DMS114 treated with DMSO at 0.1 percent for 48 hours (cell line): ENCODE results near the gene BAAT.

Experiments
- DNase-seq: peaks from one replicate; lab custom pipeline; 2025; ENCODE audit not compliant: unreplicated experiment; lab: John Stamatoyannopoulos, UW

BAAT gene

GRCh38 chr9:101324245-101324804, 60.5 kb downstream of the BAAT start:
- DNase-seq = no peak

GRCh38 chr9:101323129-101323528, 61.7 kb downstream of the BAAT start:
- DNase-seq = no peak

GRCh38 chr9:101317735-101318134, 67.1 kb downstream of the BAAT start:
- DNase-seq = no peak

GRCh38 chr9:101315112-101315450, 69.7 kb downstream of the BAAT start:
- no peak for DNase-seq

GRCh38 chr9:101312661-101313060, 72.1 kb downstream of the BAAT start:
- DNase-seq = no peak

GRCh38 chr9:101311758-101312420, 72.9 kb downstream of the BAAT start:
- DNase-seq = peak; percentile 73

GRCh38 chr9:101311191-101311590, 73.6 kb downstream of the BAAT start:
- no peak for DNase-seq
